CD4-positive, alpha-beta T cell (primary cell): ENCODE measurements around the gene MYRIP. TPM values are rescaled to one million over a fixed set of nuclear protein-coding genes. Genes with fewer than 3 reads are reported as not detected.

ENCODE experiments used
- ATAC-seq: fragments of 200-7000 bp; cut with Tn5 transposase; one replicate; pipeline ENCODE4 v1.10.0; 2022; ENCODE audit warnings: mild to moderate bottlenecking; ENCODE audit not compliant: poor library complexity
- CTCF ChIA-PET: fragments of 350-600 bp; sonication (Branson Sonifier 250); formaldehyde crosslinking; loops from one replicate; lab custom pipeline; 2021; ENCODE audit warnings: antibody characterized with exemption, inconsistent platforms; lab: Charles Lee
- POLR2A ChIA-PET: fragments of 350-600 bp; sonication (Branson Sonifier 250); formaldehyde crosslinking; loops from one replicate; lab custom pipeline; 2021; ENCODE audit warnings: antibody characterized with exemption, inconsistent platforms; lab: Charles Lee
- DNase-seq, 14 experiments: peaks; one replicate each; pipeline ENCODE4 v3.0.0-alpha.2; 2013 to 2020; ENCODE audit warnings: mixed read lengths in 2 of 14
- H3K27ac ChIP-seq, 2 donors: one replicate each; pipeline versions ENCODE4 v1.5.1 to v1.7.0; 2013; ENCODE audit warnings: low read length in 2 of 2, low read depth in 1 of 2, mild to moderate bottlenecking in 1 of 2
- H3K27me3 ChIP-seq, 2 experiments: 1 replicate in 1 of 2; 2 replicates in 1 of 2; pipeline versions ENCODE4 v1.6.1 to v1.7.0; 2013; ENCODE audit warnings: low read length in 2 of 2, control low read depth in 1 of 2, mild to moderate bottlenecking in 1 of 2, moderate library complexity in 1 of 2; ENCODE audit not compliant: insufficient read depth in 2 of 2, control insufficient read depth in 1 of 2
- H3K36me3 ChIP-seq: one replicate; pipeline ENCODE4 v1.6.1; 2013; ENCODE audit warnings: low read length, control low read depth; ENCODE audit not compliant: insufficient read depth
- H3K4me1 ChIP-seq: one replicate; pipeline ENCODE4 v1.6.1; 2013; ENCODE audit warnings: low read length, control low read depth; ENCODE audit not compliant: insufficient read depth
- H3K4me3 ChIP-seq: one replicate; pipeline ENCODE4 v1.5.1; 2013; ENCODE audit warnings: mild to moderate bottlenecking, low read length, moderate library complexity
- H3K9me3 ChIP-seq, 2 experiments: 1 replicate in 1 of 2; 2 replicates in 1 of 2; pipeline versions ENCODE4 v1.6.1 to v1.7.0; 2013; ENCODE audit warnings: low read length in 2 of 2, mild to moderate bottlenecking in 2 of 2, control low read depth in 1 of 2, moderate library complexity in 1 of 2; ENCODE audit not compliant: control insufficient read depth in 1 of 2, insufficient read depth in 1 of 2
- H3K27ac Mint-ChIP-seq: one replicate; pipeline ENCODE4 v1.8.0; 2020; ENCODE audit warnings: mixed read lengths
- H3K27me3 Mint-ChIP-seq: one replicate; pipeline ENCODE4 v1.8.0; 2021; ENCODE audit warnings: mixed read lengths
- H3K36me3 Mint-ChIP-seq: one replicate; pipeline ENCODE4 v1.8.0; 2021; ENCODE audit warnings: low read depth, mixed read lengths
- H3K4me1 Mint-ChIP-seq: one replicate; pipeline ENCODE4 v1.8.0; 2021; ENCODE audit warnings: low read depth, mixed read lengths
- H3K4me3 Mint-ChIP-seq: one replicate; pipeline ENCODE4 v1.8.0; 2020; ENCODE audit warnings: mild to moderate bottlenecking, mixed read lengths
- H3K9me3 Mint-ChIP-seq: one replicate; pipeline ENCODE4 v1.8.0; 2020; ENCODE audit warnings: mixed read lengths
- CTCF ChIP-seq: fragments of 200-600 bp; IDR thresholded peaks from one replicate; pipeline ENCODE4 v1.8.0; 2022; ENCODE audit warnings: antibody characterized with exemption, mild to moderate bottlenecking
- intact Hi-C, 2 experiments: fragments of 100-400 bp; cut with DNase I in 1 of 2; cut with micrococcal nuclease in 1 of 2; formaldehyde crosslinking; loops; one replicate each; pipeline versions ENCODE4 v1.15.1 to v1.9.0; 2023 to 2025; cut with DNase I, micrococcal nuclease
- total RNA-seq, 174 experiments: library from RNA in 2 of 174; stranded (reverse) in 2 of 174; gene quantifications; one replicate each; pipeline ENCODE4 v1.2.3 and lab custom pipeline; 2021 to 2026

MYRIP gene
- total RNA-seq, 2 experiments from 2014 or later = not detected

DNA sequence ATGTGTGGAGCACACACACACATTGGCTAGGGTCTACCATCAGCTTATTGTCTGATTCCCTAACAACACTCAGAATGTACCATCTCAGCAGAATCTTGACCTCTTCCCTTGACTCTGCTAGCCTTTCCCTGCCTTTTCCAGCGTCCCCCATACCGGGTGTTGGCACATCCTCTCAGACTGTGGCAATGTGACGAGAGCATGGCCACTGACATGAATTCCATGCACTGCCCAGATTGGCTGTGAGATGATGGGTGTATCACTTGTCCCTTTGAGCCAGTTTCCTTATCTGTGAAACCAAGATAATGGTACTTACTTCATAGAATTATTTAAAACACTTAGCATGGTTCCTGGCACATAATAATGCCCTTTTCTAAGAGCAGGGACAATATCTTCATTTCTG lies 439.8 kb downstream of the MYRIP start:
- peaks cover 5% of the 10 kb centered on the region for H3K36me3 Mint-ChIP-seq
- H3K27me3 Mint-ChIP-seq = no peaks in the 10 kb centered on the region
- Histone ChIP-seq H3K27me3 (no peaks in the 10 kb centered on the region), H3K4me3 (no peak overlapping the region), H3K27ac (no peak overlapping the region), H3K36me3 (no peaks in the 10 kb centered on the region), H3K9me3 (no peaks in the 10 kb centered on the region), H3K4me1 (no peaks in the 10 kb centered on the region)
- no peak for TF ChIP-seq CTCF
- H3K27ac Mint-ChIP-seq = no peak overlapping the region
- no peaks in the 10 kb centered on the region for H3K9me3 Mint-ChIP-seq
- ChIA-PET POLR2A (no interaction called here), CTCF (no interaction called here)
- DNase-seq (no peak), ATAC-seq (no peak)
- intact Hi-C loops = no loop called here
- H3K4me3 Mint-ChIP-seq = no peak overlapping the region
- no peaks in the 10 kb centered on the region for H3K4me1 Mint-ChIP-seq

- Histone ChIP-seq H3K36me3 (no peaks in the 10 kb centered on the region), H3K4me3 (no peak overlapping the region), H3K27ac (no peak overlapping the region), H3K4me1 (no peaks in the 10 kb centered on the region), H3K27me3 (no peaks in the 10 kb centered on the region), H3K9me3 (no peaks in the 10 kb centered on the region)
- Mint-ChIP-seq H3K4me3 (no peak overlapping the region), H3K9me3 (no peaks in the 10 kb centered on the region), H3K4me1 (no peaks in the 10 kb centered on the region), H3K36me3 (no peaks in the 10 kb centered on the region), H3K27ac (no peak overlapping the region), H3K27me3 (no peaks in the 10 kb centered on the region)
- intact Hi-C loops = no loop called here
- TF ChIP-seq CTCF = no peak
- ChIA-PET CTCF (no interaction called here), POLR2A (no interaction called here)
- DNase-seq (no peak), ATAC-seq (no peak)
These were observed 445.1 kb downstream of the MYRIP start for GRCh38 chr3:40254491-40254890.

DNA sequence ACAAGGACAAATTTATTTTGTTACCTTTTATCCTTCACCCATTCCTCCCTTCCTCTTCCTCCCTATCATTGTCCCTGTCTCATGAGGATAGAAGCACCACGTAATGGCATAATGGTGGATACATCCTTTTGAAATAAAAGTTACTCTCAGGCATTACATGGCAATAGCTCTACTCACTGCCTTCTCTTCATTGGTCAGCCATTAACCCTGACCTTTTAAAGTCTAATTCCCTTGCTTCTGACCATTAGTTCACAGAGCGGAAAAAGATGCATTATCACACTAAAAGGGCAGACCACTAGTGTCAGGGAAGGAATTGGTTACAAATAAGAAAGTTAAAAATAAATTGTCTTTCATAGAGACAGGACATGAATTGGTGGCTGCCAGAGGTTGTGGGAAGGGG lies 445.5 kb downstream of the MYRIP start:
- Mint-ChIP-seq H3K9me3 (no peaks in the 10 kb centered on the region), H3K27me3 (no peaks in the 10 kb centered on the region), H3K4me1 (no peaks in the 10 kb centered on the region), H3K27ac (no peak overlapping the region), H3K4me3 (no peak overlapping the region), H3K36me3 (no peaks in the 10 kb centered on the region)
- ATAC-seq (no peak), DNase-seq (no peak)
- no peak for TF ChIP-seq CTCF
- Histone ChIP-seq H3K9me3 (no peaks in the 10 kb centered on the region), H3K36me3 (no peaks in the 10 kb centered on the region), H3K4me3 (no peak overlapping the region), H3K4me1 (no peaks in the 10 kb centered on the region), H3K27me3 (no peaks in the 10 kb centered on the region), H3K27ac (no peak overlapping the region)
- intact Hi-C loops = no loop called here
- ChIA-PET POLR2A (no interaction called here), CTCF (no interaction called here)
